Measurements from ENCODE around the gene LTBP3. TPM values are rescaled to one million over a fixed set of nuclear protein-coding genes. Genes with fewer than 3 reads are reported as not detected.
A peak's percentile ranks its signal among the peaks of the same experiment; 100 is the strongest.

Gene LTBP3
- total and polyA plus RNA-seq, 7 donors: 12.7 to 82.3 (median 27.9) TPM

DNA sequence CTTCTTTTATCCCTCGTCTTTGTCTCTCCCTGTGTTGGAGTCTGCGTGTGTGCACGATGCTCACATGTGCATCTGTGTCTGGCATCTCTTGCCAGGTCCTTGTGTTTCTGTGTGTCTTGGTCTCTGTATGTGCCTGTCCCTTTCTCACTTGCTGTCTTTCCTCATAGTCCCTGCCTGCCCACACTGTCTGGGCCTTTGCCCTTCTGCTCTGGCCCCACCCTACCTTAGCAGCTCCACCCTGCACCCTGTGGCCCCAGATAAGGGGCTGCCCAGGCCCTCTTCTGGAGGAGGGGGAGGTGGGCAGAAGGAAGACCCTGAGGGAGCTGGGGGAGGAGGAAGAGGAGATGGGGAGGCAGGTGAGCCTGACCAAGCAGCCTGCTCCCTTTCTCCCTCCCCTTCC lies 20.5 kb upstream of the LTBP3 start:
- Histone ChIP-seq H3K36me3 (ENCODE audit: insufficient read depth in 1 of 2, low read depth in 1 of 2) (peaks cover 6 to 56% of the 10 kb centered on the region in 2 donors), H3K27me3 (ENCODE audit: insufficient read depth in 3 of 3, low read length in 2 of 3) (no peaks in the 10 kb centered on the region), H3K4me3 (peak overlapping the region; percentile 99), H3K27ac (peak overlapping the region; percentile 98), H3K4me1 (peaks cover 55% of the 10 kb centered on the region), H3K9me3 (no peaks in the 10 kb centered on the region)
- TF ChIP-seq CTCF (IDR thresholded peaks at IDR 0.05): no peak
- DNase-seq (no peak), ATAC-seq (no peak)
- 46 to 73% (median 63%) methylated on average over 3 of the region's 3 CpGs for WGBS, 3 donors
- intact Hi-C loops (cut with DNase I): no loop called here

DNA sequence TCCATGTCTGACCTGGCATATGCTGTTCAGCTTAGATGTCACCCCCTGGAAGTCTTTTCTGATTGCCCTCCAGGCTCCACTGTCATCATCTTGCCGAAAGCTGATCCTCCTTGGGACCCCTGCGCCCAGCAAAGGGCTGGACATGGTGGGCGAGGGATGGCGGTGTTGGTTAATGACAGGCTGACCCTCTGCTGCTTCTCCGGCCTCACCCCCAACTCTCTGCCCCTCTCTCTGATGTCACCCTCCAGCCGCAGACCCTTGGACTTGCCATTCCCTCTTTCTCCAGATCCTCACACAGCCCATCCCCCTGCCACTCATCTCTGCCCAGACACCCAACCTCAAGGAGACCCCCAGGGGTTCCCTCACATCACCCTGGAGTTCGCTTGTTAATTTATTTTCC lies 20.0 kb upstream of the LTBP3 start:
- DNase-seq (no peak), ATAC-seq (no peak)
- TF ChIP-seq CTCF (IDR thresholded peaks at IDR 0.05): no peak
- Histone ChIP-seq H3K36me3 (ENCODE audit: insufficient read depth in 1 of 2, low read depth in 1 of 2) (peaks cover 6 to 53% of the 10 kb centered on the region in 2 donors), H3K27me3 (ENCODE audit: insufficient read depth in 3 of 3, low read length in 2 of 3) (no peaks in the 10 kb centered on the region), H3K9me3 (no peaks in the 10 kb centered on the region), H3K4me1 (peaks cover 61% of the 10 kb centered on the region), H3K4me3 (peak overlapping the region; percentile 99), H3K27ac (peak overlapping the region; percentile 98)
- 62 to 81% (median 69%) methylated on average over 7 of the region's 7 CpGs for WGBS, 3 donors
- intact Hi-C loops (cut with DNase I): no loop called here

DNA sequence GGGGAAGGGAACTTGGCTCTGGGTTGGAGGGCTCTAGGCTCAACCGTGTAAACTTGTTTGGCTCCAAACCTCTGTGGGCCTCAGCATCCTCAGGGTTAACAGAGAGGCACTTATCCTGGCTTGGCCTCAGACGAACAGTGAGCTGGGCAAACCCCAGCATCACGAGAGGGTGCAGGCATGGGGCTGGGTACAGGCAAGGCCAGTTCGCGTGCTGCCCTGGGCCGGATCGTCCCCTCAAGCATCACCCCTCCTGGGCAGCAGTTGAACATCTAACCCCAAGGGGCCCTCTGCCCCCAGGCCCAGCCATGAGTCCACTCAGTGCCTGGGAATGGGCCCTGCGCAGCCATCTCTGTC lies 19.6 kb upstream of the LTBP3 start:
- Histone ChIP-seq H3K27me3 (ENCODE audit: insufficient read depth in 3 of 3, low read length in 2 of 3) (no peaks in the 10 kb centered on the region), H3K36me3 (ENCODE audit: insufficient read depth in 1 of 2, low read depth in 1 of 2) (peaks cover 6 to 49% of the 10 kb centered on the region in 2 donors), H3K4me1 (peaks cover 63% of the 10 kb centered on the region), H3K4me3 (peak overlapping the region; percentile 99), H3K27ac (peak overlapping the region; percentile 98), H3K9me3 (no peaks in the 10 kb centered on the region)
- no peak for TF ChIP-seq CTCF (IDR thresholded peaks at IDR 0.05)
- DNase-seq (no peak), ATAC-seq (peak; percentile 0 to 21 (median 8))
- 5 to 30% (median 20%) methylated on average over 7 to 8 of the region's 8 CpGs for WGBS, 3 donors
- intact Hi-C loops (cut with DNase I): loop anchor here in 1 of 2 donors (2.0 kb wide), 1 partner anchor 19 kb away; the partner anchor contains the start of gene LTBP3

DNA sequence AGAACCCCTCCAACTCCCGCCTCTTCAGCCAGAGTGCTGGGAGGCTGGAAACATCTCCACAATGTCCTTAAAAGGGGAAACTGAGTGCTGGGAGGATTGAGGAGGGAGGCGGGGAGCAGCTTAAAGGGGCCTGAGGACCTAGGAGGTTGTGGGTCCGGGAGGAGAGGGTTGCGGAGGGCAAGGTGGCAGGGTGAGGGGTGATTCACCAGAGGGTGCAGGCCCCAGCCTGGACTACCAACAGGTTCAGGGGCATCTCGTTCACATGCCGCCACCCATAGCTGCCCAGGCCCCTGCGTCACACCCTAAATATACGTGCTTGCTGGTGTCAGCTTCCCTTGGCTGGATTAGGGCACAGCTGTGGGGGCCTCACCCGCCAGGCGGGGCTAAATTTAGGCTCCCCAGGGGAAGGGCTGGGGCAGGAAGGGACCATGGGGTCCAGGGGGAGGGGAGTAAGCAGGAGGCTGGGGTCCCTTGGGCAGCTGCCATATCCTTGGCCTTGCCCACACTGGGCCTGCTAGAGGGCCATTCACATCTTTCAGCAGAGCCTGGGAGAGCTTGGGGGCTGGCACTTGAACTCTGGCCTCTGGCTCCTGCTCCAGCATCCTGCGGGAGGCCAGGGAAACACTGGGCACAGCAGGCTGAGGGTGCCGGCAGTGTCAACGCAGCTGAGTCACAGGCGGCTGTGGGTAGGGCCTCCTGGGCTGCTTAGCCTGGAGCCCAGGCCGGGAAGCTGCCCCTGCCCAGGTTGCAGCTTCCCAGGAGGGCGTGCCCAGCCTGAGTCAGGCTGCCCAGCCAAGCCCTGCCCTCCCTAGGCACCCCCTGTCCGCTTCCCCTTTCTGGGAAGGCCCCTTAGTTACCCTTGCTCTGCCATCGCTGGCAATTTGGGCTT lies 19.0 kb upstream of the LTBP3 start:
- DNase-seq (peak; percentile 85 to 95), ATAC-seq (peak; percentile 72 to 77 (median 74))
- peaks cover 6 to 43% of the 10 kb centered on the region in 2 donors for H3K36me3 ChIP-seq (ENCODE audit: insufficient read depth in 1 of 2, low read depth in 1 of 2)
- whole genome bisulfite sequencing, 3 donors: 6 to 14% (median 7%) methylated on average over 16 to 18 of the region's 18 CpGs
- H3K9me3 ChIP-seq: no peaks in the 10 kb centered on the region
- no peak for TF ChIP-seq CTCF (IDR thresholded peaks at IDR 0.05)
- peak overlapping the region; percentile 98 for H3K27ac ChIP-seq
- H3K4me3 ChIP-seq: peak overlapping the region; percentile 99
- peaks cover 59% of the 10 kb centered on the region for H3K4me1 ChIP-seq
- intact Hi-C loops (cut with DNase I): loop anchor here in 1 of 2 donors (2.0 kb wide), 1 partner anchor 18 kb away; the partner anchor contains the start of gene LTBP3
- no peaks in the 10 kb centered on the region for H3K27me3 ChIP-seq (ENCODE audit: insufficient read depth in 3 of 3, low read length in 2 of 3)
